HG03066 (cell line): ENCODE measurements around the gene MRPL37.
"Not testable (repeated sequence)": the region's sequence is repeated elsewhere in the genome, so short reads cannot be mapped to it uniquely, and the experiment has no call there.

Experiments
- ATAC-seq: cut with Tn5 transposase; IDR thresholded peaks from one replicate; pipeline ENCODE4 v1.9.1; 2021; ENCODE audit warnings: low read depth; ENCODE audit not compliant: unreplicated experiment

Gene MRPL37

DNA sequence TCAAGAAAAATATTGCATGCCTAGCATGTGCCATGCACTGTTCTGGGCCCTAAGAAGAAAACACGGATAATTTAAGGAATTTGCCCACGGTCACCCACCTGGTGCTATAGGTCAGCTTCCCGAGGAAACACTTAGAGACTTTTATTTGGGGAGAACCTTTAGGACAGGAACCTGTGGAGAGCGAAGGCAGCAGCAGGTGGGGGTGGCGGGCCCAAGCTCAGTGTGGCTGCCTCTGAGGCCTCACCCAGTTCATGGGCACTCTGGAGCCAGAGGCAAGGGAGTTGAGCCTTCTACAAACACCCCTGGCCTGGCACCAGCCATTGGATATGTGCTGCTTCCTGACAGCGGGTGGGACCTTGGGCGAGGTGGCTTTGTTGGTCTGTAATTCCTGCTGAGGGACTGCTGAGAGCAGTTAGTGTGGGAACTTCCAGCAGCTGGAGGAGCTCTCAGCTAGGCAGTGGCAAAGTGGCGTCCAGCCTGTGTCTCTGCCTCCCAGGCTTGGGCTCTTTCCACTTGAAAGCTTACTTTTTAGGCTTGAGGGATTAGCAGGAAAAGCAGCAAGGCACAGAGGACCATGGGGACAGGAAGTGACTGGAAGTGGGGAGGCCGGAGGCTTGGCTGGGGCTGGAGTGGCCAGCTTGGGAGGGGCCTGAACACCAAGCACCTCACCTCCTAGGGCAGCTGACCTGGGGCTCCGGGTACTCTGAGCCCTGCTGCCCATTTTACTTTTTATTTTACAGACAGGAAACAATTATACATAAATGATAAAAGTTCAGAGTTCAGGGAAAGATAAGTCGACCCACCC, 19.1 kb downstream of the MRPL37 start:
- no peak for ATAC-seq

DNA sequence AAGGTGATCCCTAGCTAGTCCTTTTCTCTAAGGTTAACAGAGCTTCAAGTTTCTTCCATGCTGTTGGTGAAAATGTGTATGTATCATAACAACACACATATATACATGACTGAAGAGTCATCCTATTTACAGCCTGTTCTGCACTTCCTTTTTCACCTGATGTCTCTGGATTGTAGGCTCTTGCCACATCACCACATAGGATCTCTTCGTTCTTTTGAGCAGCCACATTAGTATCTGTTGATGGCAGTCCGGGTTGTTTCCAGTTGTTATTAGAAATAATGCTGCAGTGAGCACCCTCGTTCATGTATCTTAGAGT, 19.7 kb downstream of the MRPL37 start:
- no peak for ATAC-seq

DNA sequence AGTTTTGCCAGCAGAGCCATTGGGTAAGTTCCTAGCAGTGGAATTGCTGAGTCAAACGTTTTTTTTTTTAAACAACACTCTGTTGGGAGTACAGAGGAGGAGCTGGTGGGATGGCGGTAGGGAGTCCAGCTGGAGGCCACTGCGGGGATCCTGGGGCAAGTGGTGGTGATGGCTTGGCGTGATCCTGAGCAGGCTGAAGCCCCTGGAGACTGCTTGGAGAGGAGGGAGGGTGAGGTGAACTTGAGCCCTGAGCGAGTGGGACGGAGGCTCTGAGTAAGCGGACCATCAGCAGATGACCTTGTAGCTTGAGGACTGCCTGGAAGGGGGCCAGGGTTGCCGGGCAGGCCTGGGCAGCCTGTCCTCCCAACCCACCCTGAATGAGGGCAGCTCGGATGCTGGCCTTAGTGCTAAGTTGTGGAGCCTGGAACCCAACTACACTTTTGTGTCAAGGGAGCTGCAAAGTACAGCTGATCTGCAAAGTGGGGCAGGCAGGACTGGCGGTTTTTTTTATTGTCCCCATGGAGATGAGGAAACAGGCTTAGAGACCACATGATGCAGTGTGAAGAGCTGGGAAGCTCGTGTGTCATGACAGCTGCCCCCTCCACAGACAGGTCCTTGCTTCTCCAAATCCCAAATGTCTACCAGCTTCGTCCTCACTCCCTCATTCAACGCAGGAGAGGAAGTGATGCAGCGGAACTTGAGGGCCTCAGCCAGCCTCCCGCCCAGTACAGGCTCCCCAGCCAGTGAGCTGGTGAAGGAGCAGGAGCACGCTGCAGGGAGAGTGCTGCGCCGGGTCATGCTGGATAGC, 20.2 kb downstream of the MRPL37 start:
- ATAC-seq = no peak

DNA sequence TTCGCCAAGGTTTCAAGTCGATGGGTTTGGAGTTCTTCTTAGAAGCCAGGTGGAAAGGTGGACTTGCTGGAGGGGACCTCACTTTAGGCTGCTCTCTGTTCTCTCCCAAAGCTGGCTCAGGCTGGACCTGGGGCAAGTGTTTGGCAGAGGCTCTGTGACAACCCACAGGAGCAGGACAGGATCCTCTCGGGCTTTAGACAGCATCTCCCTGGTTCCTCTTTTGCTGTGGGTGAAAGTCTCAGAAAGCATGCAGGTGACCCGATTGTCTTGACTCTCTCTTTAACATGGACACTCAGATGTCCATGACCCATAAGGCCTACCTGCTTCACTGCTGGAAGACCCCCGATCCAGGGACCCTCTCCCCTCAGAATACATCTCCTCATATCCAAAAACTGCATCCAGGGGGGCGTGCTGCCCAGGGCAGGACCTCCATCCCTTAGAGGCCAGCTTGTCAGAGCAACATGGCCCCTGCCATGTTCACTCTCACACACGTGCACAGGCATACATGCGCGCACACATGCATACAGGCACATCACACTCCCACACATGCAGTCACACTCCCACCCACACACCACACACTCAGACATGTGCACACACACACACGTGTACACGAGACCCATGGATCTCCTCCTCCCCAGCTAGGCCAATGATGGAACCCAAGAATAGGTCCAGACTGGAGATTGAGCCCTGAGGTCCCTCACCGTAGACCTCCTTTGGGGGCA, 21.3 kb downstream of the MRPL37 start:
- ATAC-seq = no peak

DNA sequence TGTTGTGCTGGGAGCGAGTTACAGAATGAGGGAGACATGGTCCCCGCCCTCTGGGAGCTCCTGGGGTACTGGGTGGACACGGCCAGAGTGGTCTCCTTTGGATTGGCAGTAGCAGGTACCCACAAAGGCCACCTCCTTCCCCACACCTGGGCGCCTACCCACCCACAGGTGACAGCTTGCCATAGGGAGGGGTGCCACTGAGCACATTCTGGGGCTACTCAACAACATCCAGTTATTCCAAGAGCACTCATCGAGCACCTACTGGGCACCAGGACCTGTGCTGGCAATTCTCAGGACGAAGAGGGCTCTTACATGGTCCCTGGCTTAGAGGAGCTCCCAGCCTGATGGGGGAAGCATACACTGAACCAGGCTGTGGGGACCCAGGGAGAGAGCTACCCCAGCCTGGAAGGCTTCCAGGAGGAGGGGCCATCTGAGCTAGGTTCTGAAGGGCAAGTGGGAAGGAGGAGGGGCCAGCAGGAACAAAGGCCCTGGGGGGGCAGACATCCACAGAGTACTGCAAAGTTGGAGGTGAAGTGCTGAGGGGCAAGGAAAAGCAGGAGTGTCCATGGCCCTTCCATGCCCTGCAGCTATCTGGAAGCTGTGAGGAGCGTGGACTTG, 22.0 kb downstream of the MRPL37 start:
- ATAC-seq = no peak

DNA sequence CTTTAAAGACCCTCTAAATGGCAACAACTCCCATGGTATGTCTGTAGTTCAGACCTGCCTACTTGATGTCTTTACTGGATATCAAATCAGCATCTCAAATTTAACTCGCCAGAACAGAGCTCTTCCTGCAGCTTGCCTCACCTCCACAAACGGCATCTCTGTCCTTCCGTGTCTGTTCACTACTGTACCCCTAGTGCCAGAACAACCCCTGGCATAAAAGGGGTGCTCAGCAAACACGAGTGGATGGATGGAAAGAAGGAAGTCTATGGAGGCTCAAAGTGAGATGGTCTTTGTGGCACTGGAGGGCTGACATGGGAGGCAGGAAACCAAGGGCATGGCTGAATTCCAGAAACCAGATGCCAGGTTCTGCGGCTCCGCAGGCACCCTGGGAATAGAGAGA, 22.7 kb downstream of the MRPL37 start:
- no peak for ATAC-seq

DNA sequence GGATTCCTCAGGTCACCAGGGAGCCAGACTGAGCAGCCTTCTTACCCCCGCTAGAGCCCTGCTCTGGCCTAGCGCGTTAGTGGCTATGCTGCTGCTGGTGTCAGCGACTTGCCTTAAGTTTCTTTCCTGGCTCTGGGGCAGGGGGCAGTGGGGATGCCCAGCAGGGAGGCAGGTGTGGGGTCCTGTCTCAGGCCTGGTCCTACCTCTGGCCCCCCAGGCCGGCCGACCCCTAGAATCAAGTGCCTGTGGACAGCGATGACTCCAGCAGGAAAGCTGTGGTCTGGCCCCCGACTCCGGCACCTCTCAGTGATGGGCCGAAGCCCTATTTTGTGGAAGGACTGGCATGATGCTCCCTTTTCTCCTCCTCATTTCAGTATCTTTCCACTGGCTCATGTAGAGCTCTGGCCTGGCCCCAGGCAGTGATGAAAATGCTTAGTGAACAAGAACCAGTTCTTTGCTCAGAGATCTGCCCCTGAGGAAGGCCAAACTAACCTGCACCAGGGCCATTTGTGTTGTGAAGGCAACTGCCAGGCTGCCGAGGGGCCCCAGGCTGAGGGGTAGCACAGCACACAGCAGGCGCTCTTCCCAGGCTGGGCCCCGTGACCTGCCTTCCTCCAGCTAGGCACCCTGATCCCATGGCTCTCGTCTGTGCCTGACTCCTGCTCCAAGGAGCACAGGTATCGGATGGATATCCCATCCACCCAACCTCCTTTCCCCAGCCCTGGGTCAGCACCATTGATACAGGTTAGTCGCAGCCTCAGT, 23.7 kb downstream of the MRPL37 start:
- ATAC-seq = no peak

DNA sequence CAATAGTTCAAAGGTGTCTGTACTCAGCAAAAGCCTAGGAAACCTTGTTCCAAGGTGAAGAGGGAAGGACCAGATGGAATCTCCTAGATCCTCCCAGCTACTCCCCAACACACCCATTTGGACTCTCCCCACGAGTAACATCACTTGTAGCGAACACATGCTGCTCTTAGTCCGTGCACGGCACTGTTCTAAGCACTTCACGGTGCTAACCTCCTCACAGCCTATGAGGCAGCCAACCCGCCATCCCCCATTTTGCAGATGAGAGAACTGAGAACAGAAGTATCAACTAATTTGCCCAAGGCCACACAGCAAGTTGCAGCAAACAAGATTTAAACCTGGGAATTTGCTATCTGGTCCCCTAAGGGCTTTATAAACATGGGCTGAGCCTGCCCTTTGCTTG, 24.3 kb downstream of the MRPL37 start:
- no peak for ATAC-seq

DNA sequence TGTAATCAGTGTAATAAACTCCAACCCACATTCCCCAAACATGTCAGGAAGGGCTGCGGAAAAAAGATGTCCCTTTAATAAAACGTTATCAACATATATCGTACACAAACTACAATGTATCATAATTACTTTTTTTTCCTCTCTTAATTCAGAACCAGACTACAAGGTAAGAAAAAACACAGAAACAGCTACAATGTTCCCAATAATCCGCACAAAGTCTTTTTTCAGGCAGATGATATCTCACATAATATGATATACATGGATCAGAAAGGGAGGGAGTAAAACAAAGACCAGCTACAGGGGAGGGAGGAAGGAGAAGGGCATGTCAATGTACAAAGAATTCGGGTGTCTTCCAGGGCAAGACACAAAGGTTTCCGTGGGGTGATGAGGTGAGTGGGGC, 25.4 kb downstream of the MRPL37 start:
- ATAC-seq = no peak

DNA sequence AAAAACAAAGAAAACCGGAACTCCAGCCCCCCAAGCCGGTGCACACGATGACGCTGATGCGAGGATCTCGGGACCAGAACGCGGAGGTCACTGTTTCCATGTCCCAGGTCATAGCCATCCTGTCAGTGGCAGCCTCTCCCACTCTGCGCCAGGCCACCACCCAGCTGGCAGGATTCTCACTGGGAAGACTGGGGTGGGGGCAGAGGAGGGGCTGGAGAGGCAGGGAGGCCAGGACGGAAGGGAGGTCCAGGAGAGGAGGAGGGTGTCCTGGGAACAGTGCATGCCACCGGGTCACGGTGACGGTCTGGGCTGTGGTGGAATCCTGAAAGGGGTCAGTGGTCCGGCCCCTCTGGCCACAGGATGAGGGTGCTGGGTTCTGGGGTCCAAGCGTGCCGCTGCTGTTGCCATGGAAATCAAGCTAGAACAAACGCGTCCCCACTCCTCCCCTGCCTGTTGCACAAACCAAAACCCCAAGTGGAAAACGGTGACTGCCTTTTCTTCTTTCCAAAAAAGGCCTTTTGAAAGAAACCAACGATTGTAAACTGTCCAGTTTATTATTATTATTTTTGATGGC, 26.1 kb downstream of the MRPL37 start:
- no peak for ATAC-seq

DNA sequence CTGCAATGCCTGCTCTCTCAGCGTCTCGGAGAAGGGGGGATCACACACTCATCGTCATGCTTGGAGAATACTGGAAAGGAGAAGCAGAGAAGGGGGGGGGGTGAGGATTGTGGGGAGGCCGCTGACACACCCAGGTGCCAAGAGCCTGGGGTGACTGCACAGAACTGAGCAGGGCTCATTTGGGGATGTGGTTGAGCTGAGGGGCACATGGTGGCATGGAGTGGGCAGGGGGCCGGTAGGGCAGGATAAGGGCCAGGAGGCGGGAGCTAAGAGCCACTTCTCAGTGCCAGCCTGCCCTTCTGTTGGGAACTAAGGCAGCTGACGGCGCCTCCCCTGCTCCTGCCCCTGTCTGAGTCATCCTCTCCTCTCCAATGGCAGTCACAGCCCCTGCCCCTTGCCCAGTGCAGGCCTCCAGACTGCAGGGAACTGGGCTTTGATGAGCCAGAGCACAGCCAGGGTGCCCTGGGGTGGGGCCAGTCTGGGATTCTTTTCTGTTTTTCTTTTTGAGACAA, 27.2 kb downstream of the MRPL37 start:
- ATAC-seq = no peak

DNA sequence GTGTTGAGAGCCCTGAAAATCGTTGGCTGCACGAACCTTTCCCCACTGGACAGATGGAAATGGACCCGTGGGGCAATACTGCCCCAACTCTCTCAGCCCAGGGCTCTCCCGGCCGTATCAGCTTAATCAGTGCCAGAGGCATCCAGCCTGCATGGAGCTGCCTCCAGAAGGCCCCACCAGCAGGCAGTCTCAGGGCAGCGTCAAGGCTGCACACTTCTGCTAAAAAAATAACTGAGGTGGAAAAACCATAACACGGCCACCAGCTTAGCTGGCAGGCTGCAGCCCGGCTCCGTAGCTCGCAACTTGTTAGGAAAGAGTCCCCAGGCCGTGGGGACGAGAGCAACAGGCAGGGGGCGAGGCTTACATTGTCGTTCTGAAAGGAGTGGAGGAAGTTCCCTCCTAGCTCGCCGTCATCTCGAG, 27.9 kb downstream of the MRPL37 start:
- ATAC-seq = no peak

DNA sequence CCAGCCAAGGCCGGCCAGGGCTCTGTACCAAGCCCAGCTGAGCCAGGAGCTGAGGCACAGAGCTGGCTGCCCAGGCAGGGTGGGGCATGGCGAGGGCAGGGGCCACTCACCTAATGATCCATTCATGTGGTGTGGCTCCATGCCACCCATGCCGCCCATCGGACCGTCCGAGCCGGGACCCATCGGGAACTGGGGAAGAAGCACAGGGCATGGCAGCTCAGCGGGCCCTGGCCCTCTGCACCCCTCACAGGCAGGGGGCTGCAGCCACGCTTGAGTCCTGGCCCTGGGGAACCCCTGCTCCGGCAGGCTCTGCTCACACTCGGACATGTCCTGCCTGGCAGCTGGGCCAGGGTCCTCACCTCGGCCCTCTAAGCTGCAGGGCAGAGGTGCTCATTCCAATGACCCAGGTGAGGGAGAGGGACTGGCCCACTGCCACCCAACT, 28.7 kb downstream of the MRPL37 start:
- no peak for ATAC-seq

DNA sequence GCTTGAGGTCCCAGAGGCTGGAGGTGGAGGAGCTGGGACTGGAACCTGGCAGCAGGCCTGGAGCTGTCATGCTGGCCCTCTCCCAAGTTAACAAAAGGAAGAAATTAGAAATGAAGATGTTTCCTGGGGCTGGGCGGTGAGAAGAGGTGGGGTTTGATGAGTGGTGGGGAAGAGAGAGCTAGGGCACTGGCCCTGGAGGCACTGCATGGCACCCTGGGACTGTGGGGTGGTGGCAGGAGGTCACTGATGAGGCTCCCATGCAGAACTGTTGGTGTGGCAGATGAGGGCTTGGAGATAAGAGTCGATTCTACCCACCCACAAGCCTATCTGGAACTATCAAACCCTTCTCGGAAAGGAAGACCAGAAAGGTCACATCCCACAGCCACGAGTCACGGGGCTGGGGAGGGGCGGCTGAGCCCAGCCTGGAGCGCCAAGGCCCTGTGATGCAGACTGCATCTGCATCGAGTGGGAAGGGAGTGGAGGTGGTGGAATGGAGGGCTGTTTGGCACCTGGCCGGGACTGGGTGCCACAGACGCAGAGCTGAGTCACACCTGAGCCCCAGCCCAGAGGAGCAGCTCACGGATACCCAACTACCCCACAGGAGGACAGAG, 29.4 kb downstream of the MRPL37 start:
- no peak for ATAC-seq

DNA sequence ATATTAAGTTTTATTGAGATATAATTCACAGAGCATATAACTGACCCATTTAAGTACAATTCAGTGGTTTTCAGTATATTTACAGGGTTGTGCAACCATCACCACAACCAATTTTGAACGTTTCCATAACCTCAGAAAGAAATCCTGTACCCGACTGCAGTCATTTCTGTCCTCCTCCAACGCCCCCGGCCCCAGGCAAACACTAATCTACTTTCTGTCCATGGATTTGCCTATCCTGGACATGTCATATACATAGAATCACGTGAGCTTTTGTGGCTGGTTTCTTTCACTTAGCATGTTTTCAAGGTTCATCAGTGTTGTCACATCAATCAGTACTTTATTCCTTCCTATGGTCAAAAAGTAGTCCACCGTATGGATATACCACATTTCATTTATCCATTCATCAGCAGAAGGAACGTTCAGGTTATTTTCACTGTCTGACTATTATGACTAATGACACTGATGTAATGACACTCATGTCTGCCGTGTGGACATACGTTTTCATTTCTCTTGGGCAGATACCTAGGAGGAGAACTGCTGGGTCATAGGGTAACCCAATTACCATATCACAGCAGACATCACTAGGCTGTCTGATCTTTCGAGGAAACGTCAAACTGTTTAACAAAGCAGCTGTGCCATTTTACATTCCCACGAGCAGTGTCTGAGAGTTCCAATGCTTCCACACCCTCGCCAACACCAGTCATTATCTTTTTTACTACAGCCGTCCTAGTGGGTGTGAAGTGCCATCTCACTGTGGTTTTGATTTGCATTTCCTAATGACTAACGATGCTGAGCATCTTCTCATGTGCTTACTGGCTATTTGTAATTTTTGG, 30.8 kb downstream of the MRPL37 start:
- no peak for ATAC-seq

DNA sequence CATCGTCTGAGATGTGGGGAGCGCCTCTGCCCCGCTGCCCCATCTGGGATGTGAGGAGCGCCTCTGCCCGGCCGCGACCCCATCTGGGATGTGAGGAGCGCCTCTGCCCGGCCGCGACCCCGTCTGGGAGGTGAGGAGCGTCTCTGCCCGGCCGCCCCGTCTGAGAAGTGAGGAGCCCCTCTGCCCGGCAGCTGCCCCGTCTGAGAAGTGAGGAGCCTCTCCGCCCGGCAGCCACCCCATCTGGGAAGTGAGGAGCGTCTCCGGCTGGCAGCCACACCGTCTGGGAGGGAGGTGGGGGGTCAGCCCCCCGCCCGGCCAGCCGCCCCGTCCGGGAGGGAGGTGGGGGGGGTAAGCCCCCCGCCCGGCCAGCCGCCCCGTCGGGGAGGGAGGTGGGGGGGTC, 33.2 kb downstream of the MRPL37 start:
- ATAC-seq = not testable (repeated sequence)

DNA sequence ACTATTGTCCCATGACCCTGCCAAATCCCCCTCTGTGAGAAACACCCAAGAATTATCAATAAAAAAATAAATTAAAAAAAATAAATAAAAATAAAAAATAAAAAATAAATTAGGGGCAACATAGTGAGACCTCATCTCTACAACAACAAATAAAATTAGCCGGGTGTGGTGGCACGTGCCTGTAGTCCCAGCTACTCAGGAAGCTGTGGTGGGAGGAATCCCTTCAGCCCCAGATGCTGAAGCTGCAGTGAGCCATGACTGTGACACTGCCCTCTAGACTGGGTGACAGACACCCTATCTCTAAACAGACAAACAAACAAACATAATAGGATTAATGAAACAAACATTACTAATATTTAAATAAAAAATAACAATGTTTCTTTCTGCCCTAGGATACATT, 34.3 kb downstream of the MRPL37 start:
- ATAC-seq = no peak

DNA sequence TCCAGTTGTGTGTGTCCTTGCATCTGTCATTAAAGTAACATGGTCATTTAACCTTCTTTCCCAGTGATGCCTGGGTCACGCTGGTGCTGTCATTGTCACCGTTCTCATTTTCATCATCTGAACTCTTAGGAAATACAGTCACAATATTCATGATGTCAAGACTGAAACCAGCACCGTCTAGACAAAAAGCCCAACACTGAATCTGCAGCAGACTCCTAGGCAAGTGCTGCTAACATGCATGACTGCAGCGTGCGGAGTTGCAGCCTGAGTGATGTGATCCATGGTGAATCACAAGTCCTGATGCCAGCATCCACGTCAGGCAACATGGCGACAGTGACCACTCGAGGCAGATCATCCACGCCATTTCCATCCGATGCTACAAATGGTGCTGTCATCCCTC, 37.6 kb downstream of the MRPL37 start:
- no peak for ATAC-seq
